HG03060 (cell line): ENCODE data around the gene IZUMO1.
"Not testable (repeated sequence)": the region's sequence is repeated elsewhere in the genome, so short reads cannot be mapped to it uniquely, and the experiment has no call there.

Experiments used
- ATAC-seq: cut with Tn5 transposase; IDR thresholded peaks from one replicate; pipeline ENCODE4 v1.9.1; 2021; ENCODE audit warnings: low read depth, moderate number of reproducible peaks; ENCODE audit not compliant: unreplicated experiment

Gene IZUMO1

DNA sequence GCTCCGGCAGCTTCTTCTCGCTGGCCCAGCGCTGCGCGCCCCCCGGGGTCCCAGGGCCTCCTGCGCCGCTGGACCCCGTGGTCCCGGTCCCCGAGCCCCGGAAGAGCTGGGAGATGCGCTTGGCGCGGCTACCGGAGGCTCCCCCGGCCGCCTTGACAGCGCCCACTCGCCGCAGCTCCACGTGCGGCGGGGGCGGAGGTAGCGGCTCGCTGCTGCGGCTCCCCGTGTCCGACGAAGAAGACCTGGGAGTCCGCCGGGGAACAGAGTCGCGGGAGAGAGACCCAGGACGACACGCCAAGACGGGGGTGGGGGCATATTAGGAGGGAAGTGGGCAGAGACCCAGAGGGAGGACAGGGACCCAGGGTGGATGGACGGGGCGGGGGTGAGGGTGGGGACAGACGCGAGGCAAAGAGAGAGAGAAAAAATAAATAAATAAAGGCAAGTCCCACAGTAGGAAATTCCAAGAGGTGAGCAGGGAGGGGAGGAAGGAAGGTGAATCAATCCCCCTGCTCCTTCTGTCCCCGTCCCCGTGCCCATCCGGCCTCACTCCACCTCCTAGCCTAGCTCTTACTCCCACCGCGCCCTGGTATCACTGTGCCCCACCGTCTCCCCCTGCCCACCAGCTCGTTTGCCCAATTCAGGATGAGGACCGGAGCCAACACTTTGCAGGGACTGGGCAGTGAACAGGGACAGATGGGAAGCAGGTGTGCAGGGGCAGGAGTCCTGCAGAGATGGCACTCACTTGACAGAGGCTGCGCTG, 7.1 kb downstream of the IZUMO1 start:
- no peak for ATAC-seq

DNA sequence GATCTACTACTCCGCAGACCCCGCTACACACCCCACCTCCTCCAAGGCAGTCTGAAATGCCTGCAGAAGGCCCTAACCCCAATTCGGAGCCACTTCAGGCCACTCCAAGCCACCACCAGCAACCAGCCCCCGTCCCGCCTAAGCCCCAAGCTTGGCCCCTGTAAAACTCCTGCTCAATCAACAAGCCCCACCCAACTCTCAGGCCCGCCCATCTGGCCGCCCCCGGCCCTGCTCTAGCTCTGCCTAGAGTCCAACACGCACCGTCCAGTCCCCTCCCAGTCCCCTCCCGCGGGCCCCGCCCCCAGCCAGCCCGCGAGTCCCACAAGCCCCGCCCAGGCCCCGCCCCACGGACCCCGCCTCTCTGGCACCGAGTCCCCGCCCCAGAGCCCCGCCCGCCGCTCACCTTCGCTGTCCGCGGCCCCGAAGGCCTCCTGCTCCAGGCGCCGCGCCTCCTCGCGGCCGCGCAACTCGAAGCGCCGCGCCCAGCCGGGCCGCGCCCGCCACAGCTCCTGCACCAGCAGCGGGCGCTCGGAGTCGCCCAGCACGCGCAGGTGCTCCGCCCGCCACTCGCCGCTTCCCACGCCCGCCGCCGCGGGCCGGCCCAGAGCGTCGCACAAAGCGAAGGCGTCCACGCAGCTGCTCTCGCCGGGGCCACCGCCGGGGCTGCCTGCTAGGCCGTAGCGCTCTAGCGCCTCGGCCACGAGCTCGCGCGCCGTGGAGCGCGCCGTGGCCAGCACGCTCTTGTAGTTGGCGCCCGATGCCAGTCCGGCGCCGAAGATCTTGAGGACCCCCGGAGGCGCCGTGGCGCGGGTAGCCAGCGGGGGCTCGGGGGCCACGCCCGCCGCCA, 7.9 kb downstream of the IZUMO1 start:
- no peak for ATAC-seq

DNA sequence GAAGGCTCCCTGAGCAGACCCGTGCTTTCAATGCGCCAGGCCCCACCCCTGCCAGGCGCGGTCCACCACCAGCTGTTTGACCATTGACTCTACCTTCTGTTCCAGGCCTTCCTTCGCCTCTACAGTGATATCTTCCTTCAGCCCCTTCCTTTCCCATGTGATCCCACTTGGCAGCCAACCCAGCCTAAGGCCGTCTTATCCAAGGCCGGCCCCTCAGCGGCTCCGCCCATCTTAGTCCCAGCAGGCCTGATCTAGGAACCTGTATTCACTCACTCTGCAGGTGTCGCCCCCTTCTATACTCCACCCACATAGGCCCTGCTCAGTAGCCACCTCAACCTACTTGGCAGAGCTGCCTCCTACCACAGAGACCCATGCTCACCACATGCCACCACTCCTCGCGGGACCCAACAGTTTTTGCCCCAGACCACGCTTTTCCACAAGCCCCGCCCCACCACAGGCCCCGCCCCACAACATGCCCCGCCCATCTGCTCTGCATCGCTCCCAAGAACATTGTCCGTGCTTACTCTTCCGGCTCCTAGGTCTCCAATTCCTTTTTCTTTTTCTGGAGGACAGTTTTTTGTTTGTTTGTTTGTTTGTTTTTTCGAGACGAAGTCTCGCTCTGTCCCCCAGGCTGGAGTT, 9.2 kb downstream of the IZUMO1 start:
- no peak for ATAC-seq

DNA sequence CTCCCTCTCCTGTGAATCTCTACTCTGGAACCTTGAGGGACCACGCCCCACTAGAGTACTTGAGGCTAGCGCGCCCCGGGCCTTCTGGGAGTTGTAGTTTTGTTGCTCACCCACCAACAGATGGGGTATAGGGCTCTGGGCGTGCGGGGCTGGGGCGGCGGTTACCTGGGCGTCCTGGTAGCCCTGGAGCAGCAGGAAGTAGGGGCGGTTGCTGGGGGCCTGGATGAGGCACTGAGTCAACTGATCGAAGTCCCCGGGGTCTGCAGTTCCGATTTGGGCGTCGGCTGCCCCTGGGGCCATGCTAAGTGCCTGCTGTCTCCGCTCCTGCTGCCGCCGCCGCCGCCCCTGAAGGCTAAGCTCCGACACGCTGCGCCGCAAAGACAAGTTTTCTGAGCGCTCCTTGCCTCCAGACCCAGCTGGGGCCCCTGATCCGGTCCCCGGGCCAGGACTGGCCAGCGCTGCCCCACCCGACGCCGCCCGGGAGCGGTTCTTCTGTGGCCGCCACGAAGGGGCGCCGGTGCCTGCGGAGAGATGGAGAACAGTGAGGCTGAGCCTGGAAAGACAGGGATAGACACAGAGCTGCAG, 11.6 kb downstream of the IZUMO1 start:
- no peak for ATAC-seq

DNA sequence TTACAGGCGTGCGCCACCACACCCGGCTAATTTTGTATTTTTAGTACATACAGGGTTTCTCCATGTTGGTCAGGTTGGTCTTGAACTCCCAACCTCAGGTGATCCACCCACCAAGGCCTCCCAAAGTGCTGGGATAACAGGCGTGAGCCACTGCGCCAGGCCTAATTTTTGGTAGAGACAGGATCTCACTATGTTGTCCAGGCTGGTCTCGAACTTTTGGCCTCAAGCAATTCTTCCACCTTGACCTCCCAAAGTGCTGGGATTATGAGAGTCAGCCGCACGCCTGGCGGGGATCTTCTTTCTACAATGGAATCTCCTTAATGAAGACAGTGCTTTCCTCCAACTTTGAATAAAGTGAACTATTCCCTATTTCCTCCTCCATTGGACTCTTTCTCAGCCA, 12.1 kb downstream of the IZUMO1 start:
- no peak for ATAC-seq

DNA sequence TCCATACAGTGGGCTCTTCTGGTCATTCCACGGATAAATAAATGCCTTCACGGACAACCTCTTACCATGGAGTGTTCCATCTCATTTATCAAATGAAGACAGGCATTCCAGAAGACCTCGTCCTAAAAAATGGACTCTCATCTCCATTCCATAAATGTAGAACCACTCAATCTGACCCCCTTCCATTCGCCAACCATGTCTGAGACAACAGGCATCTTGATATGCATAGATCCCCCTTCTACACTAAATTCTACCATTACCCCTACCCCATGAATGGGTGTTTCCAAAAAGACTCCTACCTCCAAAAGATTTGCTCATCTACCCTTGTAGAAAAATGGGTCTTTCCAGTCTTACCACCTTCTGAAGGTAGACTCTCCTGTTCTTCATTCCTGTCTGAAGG, 15.3 kb downstream of the IZUMO1 start:
- no peak for ATAC-seq

DNA sequence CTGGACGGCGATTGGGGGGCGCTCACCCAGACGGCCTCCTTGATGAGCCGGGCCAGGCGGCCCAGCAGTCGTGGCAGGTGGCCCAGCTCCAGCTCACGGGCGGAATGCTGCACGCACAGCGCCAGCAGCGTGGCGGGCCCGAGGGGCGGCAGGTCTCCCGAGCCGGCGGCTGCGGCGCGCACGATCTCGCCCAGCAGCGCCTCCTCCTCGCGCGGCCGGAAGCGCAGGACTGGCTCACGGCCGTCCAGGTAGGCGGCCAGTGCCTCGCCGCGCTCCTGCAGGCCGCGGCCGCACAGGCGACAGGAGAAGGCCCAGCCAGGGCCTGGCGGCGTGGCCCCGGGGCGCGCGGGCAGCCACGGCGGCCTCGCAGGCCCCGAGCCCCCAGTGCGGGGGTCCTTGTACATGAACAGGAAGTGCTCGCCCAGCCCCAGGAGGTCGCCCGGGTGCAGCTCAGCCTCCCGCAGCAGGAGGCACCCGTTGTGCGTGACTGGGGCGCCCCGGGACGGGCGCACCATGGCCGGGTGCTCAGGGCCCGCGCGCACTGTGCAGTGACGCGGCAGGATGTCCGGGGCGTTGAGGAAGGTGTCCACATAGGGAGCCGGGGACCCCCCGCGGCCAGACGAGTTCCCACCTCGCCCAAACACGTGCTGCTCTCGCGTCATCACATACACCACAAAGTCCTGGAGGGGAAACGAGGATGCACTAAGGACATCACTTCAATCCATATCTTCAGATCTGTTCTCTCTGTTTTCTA, 17.6 kb downstream of the IZUMO1 start:
- no peak for ATAC-seq

DNA sequence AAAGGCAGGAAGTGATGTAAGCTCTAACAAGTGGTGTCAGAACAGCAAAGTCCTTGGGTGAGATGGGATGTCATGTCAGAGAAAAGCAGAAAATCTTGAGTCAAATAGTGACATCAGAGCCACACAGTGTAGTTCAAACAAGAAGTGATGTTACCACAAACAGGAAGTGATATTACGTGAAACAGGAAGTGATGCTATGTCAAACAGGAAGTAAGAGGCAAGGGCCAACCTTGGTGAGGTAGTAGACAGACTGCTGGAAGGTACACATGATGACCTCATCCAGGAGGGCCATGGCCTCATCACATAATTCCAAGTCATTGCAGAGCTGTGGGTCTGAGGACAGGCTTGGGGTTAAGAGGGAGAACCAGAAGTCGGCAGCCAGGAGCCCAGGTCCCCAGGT, 20.2 kb downstream of the IZUMO1 start:
- no peak for ATAC-seq

DNA sequence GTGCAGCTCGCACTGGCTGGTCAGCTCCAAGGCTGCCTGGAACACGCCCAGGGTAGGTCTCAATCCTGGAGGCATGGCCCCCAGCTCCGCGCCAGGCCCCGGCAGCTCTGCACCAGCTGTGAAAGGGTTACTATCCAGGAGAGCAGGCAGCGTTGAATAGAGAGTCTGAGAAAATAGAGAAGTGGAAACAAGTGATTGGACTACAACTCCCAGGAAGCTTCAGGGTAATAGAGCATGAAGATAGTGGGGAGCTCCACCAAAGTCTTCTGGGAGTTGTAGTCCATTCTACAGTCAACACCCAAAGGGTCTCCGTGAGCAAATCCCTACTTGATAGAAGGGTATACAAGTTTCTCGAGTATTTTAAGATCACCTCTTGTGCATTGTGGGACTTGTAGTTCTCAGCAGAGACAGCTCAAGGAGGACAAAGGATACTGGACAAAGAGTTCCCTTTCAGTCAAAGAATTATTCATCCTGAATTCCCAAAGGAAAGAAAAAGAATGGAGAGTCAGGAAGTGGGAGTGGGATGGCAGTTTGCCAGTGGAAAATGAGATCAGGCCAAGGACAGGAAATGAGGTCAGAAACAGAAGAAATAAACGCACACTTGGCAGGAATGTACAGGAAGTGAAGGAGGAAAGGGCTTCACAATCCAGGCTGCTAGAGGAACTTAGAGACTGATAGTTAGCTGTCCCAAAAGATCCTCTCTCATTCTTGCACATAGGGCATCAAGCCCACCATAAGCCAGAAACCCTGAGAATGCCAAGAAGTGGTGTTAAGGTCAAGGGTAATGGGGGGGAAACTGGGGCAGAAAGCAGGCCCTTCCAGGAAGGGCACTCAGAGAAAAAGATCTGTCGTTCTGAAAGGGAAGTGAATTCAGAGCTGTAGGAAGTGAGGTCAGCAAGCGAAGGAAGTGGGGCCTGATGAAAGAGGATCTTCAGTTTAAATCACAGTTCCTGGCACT, 21.6 kb downstream of the IZUMO1 start:
- ATAC-seq = no peak

DNA sequence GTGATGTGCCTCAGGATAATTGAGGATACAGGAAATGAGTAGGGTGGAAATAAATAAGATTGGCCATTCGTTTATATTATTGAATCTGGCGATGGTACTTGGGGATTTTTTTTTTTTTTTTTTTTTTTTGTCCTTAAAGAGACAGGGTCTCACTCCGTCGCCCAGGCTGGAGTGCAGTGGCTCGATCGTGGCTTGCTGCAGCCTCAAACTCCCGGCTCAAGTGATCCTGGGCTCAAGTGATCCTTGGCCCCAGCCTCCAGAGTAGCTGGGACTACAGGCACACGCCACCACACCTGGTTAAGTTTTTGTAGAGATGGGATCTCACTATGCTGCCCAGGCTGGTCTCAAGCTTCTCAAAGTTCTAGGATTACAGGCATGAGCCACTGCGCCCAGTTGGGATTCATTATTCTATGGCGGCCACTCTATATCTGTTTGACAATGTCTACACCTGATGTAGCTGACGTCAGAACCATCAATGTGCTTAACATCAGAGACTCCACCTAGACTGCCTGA, 24.5 kb downstream of the IZUMO1 start:
- ATAC-seq = no peak

DNA sequence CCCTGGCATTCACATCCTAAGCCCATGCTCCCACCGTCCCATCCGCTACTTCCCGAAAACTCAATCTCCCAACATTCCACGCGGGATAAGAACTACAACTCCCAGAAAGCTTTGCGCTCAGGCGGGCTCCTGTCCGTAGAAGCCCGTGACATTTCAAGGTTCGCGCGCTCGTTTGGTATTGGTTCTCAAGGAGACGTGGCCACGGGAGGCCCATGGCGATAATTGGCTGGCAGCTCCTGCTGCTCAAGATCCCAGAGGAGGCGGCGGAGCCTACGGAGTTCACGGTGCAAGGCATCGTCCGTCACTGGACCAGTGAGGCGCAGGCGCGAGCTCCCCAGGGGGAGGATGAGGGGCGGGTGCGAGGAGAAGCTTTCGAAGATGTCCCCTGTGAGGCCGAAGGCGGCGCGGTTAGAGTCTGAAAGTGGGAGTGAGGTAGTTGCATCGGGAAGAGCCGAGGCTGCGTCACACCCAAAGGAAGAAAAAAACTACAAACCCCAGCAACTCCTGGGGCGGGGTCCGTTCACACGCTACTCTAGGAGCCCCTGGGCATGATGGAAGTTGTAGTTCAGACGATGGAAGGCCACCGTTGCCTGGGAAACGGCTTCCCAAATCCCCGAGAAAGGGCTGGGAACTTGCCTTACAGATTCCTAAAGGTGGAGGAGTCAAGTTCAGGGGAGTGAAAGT, 26.0 kb downstream of the IZUMO1 start:
- ATAC-seq = peak; percentile 56

DNA sequence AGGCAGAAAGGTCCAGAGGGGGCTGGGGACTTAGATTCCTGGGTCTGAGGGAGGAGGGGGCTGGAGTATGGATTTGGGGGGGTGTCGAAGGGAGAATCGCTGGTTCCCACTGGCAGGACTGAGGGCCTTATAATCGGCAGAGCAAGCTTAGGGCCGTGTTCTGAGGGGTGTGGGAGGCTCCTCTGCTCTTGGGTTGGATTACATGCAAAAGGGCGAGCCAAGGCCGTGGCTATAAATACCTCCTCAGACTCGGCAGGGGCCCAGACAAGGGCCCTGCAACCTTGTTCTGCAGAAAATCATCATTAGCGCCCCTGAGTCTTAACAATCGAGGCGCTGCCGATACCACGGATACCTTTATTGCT, 26.5 kb downstream of the IZUMO1 start:
- no peak for ATAC-seq

DNA sequence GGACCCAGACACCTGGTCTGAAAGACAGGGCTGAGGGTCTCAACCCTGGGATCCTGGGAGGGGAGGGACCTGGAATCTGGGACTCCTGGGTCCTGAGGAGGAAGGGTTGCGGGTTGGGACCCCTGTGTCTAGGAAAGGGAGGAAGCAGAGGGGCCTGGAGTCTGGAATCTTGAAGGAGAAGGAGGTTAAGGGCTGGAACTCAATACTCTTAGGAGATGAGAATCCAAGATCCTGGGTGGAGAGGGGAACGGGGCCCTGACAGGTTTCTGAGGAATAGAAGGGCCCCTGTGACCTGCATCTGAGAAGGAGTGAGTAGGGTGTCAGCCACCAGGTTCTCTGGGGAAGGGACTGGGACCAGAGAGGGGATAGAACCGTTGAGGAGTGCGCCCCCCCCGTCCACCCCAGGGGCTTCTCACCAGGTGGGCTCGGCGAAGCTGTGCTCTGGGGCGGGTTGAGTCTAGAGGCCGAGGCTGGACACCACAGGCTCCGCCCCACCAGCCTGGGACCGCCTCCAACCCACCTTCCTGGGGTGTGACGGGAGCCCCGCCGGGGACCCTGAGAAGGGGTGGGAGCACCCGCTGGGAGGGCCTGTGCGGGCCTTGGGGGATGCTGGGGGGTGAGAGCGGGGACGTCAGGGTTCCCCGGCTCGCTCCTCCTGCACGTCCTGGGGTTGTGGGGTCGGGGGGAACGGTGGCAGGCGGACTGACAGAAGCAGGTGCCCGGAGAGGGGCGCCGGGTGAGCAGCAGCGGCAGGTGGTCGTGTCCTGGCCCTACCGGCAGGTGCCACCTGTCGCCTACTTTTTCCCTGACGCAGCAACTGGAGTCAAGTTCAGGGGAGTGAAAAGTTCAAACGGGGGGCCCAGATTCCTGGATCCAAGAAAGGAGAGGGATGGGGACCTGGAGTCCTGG, 27.2 kb downstream of the IZUMO1 start, which contains the start of gene MAMSTR:
TSS of gene MAMSTR (minus strand) at position 463 of the 909 bp plus-strand sequence. CDS start 694 bp downstream, outside the sequence.
- ATAC-seq = no peak

DNA sequence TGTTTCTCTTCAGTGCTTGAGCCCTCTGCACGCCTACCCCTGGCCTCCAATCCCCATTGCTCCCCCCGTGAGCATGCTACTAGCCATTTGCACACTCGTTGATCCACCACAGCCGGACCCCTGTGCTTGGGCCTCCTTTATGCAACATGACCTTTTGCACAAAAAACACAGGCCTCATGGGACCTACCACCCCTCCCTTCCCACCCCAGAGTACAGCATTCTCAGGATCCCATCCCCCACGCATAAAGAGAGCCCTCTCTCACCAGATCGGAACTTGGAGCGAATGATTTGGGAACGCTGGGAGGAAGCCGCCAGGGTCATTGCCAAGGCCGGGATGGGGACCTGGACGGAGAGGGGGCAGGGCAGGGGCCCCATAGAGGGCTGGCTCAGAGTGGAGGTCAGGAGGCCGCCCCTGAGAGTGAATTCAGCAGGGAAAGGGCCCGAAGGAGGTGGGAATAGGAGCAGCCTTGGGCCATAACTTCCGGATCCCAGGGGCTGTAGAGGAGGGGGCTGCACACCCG, 27.9 kb downstream of the IZUMO1 start:
- ATAC-seq = no peak

DNA sequence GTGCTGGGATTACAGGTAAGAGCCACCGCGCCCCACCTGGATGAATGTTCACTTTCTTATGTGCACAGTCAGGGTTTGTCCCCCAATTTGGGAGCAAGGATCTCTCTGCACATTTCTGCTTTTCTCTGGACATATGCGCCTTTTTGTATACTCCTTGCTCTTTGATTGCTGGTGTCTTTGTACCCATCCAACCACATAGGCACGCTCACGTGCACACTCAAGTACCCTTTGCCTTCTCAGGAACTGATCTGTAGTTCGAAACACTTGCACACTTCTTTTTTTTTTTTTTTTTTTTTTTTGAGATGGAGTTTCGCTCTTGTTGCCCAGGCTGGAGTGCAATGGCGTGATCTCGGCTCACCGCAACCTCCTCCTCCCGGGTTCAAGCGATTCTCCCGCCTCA, 28.6 kb downstream of the IZUMO1 start:
- ATAC-seq = not testable (repeated sequence)

DNA sequence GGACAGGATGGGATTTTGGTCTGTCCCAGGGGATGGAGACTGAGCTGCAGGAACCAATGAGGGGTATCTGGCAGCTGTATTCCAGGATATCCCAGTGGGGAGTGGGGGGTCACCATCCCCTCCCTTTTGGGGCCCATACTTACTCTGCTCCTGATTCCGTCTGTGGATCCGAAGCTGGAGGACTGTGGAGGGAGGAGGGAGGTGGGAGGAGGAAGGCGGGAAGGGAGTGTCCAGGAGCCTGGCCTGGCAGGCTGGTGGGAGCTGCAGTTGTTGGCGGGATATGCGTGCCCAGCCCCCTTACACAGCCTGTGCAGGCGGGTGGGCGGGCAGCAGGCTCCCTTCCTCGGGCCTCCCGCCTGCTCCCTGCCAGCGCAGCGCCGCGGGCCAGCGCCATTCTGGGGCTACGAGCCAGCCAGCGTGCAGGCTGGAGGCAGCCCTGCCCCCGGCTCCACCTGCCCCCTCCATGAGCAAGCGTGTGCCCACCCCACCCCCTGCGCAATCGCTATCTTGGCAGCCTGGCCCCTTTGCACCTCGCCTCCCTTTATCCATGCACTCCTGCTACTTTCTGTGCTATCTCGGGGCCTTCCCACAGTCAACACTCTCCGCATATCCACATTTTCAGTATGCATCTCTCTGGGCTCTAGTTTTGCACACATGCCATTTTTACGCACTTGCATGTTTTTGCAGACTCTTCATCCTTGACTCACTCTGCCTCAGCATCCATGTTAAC, 30.0 kb downstream of the IZUMO1 start:
- no peak for ATAC-seq
